B cell (primary cell): Measurements from ENCODE around the gene NOTCH4. TPM values are rescaled to one million over a fixed set of nuclear protein-coding genes. Genes with fewer than 3 reads are reported as not detected.

Experiments used
- ATAC-seq: fragments of 200-7000 bp; cut with Tn5 transposase; one replicate; pipeline ENCODE4 v1.10.0; 2021; ENCODE audit warnings: low read depth, mild to moderate bottlenecking, moderate number of reproducible peaks, moderate library complexity
- CTCF ChIA-PET: fragments of 350-600 bp; sonication (Branson Sonifier 250); formaldehyde crosslinking; loops from one replicate; lab custom pipeline; 2021; ENCODE audit warnings: antibody characterized with exemption, inconsistent platforms; lab: Charles Lee
- POLR2A ChIA-PET: fragments of 350-600 bp; sonication (Branson Sonifier 250); formaldehyde crosslinking; loops from one replicate; lab custom pipeline; 2021; ENCODE audit warnings: antibody characterized with exemption; lab: Charles Lee
- DNase-seq: peaks from one replicate; pipeline ENCODE4 v3.0.0; 2013
- H2AFZ ChIP-seq: 2 replicates; pipeline ENCODE4 v1.6.1; 2012; ENCODE audit warnings: mild to moderate bottlenecking, low read depth, low read length; ENCODE audit not compliant: insufficient read depth, poor library complexity, severe bottlenecking
- H3K27ac ChIP-seq, 2 donors: 1 replicate in 1 of 2; 2 replicates in 1 of 2; pipeline ENCODE4 v1.5.1; 2012 to 2013; ENCODE audit warnings: low read length in 2 of 2, mild to moderate bottlenecking in 2 of 2, moderate library complexity in 1 of 2
- H3K27me3 ChIP-seq, 4 experiments: fragments of 200-600 bp in 1 of 4; sonication (generic) in 1 of 4; replicated peaks in 1 of 4; 1 replicate in 2 of 4; 2 replicates in 2 of 4; pipeline versions ENCODE4 v1.6.1 to v1.7.0; 2013 to 2016; ENCODE audit warnings: low read length in 3 of 4, mild to moderate bottlenecking in 2 of 4, mixed read lengths in 1 of 4, moderate library complexity in 1 of 4; ENCODE audit not compliant: insufficient read depth in 4 of 4, control insufficient read depth in 3 of 4; ENCODE audit errors: control extremely low read depth in 1 of 4
- H3K36me3 ChIP-seq, 2 experiments: replicated peaks in 1 of 2; 1 replicate in 1 of 2; 2 replicates in 1 of 2; pipeline versions ENCODE4 v1.6.1 to v1.7.1; 2013; ENCODE audit warnings: low read length in 1 of 2; ENCODE audit not compliant: insufficient read depth in 2 of 2, control insufficient read depth in 1 of 2; ENCODE audit errors: control extremely low read depth in 1 of 2, extremely low read depth in 1 of 2
- H3K4me1 ChIP-seq, 2 donors: fragments of 200-600 bp in 1 of 2; sonication (generic) in 1 of 2; 1 replicate in 1 of 2; 2 replicates in 1 of 2; pipeline versions ENCODE4 v1.5.1 to v1.6.1; 2013 to 2017; ENCODE audit warnings: low read length in 2 of 2; ENCODE audit not compliant: control insufficient read depth in 2 of 2, insufficient read depth in 2 of 2
- H3K4me2 ChIP-seq: replicated peaks from 2 replicates; pipeline ENCODE3; 2012; ENCODE audit warnings: mild to moderate bottlenecking, low read depth, low read length; ENCODE audit not compliant: poor library complexity, severe bottlenecking
- H3K4me3 ChIP-seq, 5 experiments: fragments of 200-600 bp in 1 of 5; sonication (generic) in 1 of 5; 1 replicate in 3 of 5; 2 replicates in 2 of 5; pipeline versions ENCODE4 v1.5.1 to v1.7.0; 2011 to 2016; ENCODE audit warnings: low read length in 4 of 5, mild to moderate bottlenecking in 4 of 5, low read depth in 2 of 5, control low read depth in 1 of 5, moderate library complexity in 1 of 5; ENCODE audit not compliant: insufficient read depth in 1 of 5; ENCODE audit errors: control extremely low read depth in 1 of 5, extremely low read depth in 1 of 5
- H3K79me2 ChIP-seq: fragments of 200-600 bp; sonication (generic); one replicate; pipeline ENCODE4 v1.6.0; 2016; ENCODE audit warnings: low read length; ENCODE audit not compliant: control insufficient read depth, insufficient read depth
- H3K9ac ChIP-seq: fragments of 200-600 bp; sonication (generic); 2 replicates; pipeline ENCODE4 v1.6.1; 2017; ENCODE audit warnings: mild to moderate bottlenecking, low read length, moderate library complexity
- H3K9me3 ChIP-seq, 3 donors: one replicate each; pipeline versions ENCODE4 v1.6.1 to v1.7.1; 2013; ENCODE audit warnings: low read length in 2 of 3; ENCODE audit not compliant: control insufficient read depth in 2 of 3, insufficient read depth in 1 of 3; ENCODE audit errors: control extremely low read depth in 1 of 3
- H4K20me1 ChIP-seq: 2 replicates; pipeline ENCODE4 v1.6.0; 2012; ENCODE audit warnings: mild to moderate bottlenecking, low read length; ENCODE audit not compliant: insufficient read depth, control insufficient read depth, poor library complexity, severe bottlenecking
- H3K27ac Mint-ChIP-seq: one replicate; pipeline ENCODE4 v1.8.0; 2021; ENCODE audit warnings: mixed read lengths
- H3K27me3 Mint-ChIP-seq: one replicate; pipeline ENCODE4 v1.8.0; 2021; ENCODE audit warnings: mixed read lengths
- H3K4me1 Mint-ChIP-seq: one replicate; pipeline ENCODE4 v1.8.0; 2021; ENCODE audit warnings: mixed read lengths
- H3K4me3 Mint-ChIP-seq: one replicate; pipeline ENCODE4 v1.8.0; 2021; ENCODE audit warnings: mixed read lengths
- H3K9me3 Mint-ChIP-seq: one replicate; pipeline ENCODE4 v1.8.0; 2022; ENCODE audit warnings: mixed read lengths; ENCODE audit not compliant: insufficient read depth
- CTCF ChIP-seq: fragments of 200-600 bp; IDR thresholded peaks from one replicate; pipeline ENCODE4 v1.8.0; 2022; ENCODE audit warnings: antibody characterized with exemption, mild to moderate bottlenecking
- EZH2 ChIP-seq: IDR thresholded peaks from 2 replicates; pipeline ENCODE4 v1.6.1; 2012; ENCODE audit warnings: borderline replicate concordance, low read depth, mild to moderate bottlenecking, moderate library complexity, low read length; ENCODE audit not compliant: insufficient read depth, poor library complexity, severe bottlenecking
- WGBS: methylation state at CpG from one replicate; pipeline ENCODE4 v1.1.5; 2013; ENCODE audit warnings: missing lambda C conversion rate; ENCODE audit not compliant: insufficient coverage; 5-methylcytosine and 5-hydroxymethylcytosine counted together
- intact Hi-C: fragments of 100-400 bp; cut with micrococcal nuclease; formaldehyde crosslinking; loops from one replicate; pipeline ENCODE4 v1.10.0; 2022
- polyA plus RNA-seq: library from polyadenylated mRNA; depleted of rRNA; stranded (reverse); fragments of >200 nt; gene quantifications from 2 replicates; pipeline ENCODE4 v1.2.3, GENCODE V29; 2012
- total RNA-seq, 2 donors: library from RNA; stranded (reverse); fragments of 120-200 nt in 1 of 2; gene quantifications; 1 replicate in 1 of 2; 2 replicates in 1 of 2; pipeline versions ENCODE4 v1.2.3 to v1.2.4, GENCODE V29; 2013 to 2022

Gene NOTCH4
- total and polyA plus RNA-seq, 2 donors (not counting 1 experiment from before 2014, with no cell fraction given): 6.3 to 10.3 TPM

- H3K4me1 Mint-ChIP-seq: peaks cover 57% of the 10 kb centered on the region
- intact Hi-C loops: loop anchor here (10.0 kb wide), 1 partner anchor 107 kb away; no protein-coding TSS in a partner anchor
Measured at GRCh38 chr6:32151181-32151862, 72.5 kb downstream of the NOTCH4 start.

More at GRCh38 chr6:32151181-32151862, 72.5 kb downstream of the NOTCH4 start:
- no peak overlapping the region for H3K4me2 ChIP-seq
- DNase-seq (no peak), ATAC-seq (no peak)
- H4K20me1 ChIP-seq: no peaks in the 10 kb centered on the region
- 17% methylated on average over 3 of the region's 8 CpGs for WGBS
- H2AFZ ChIP-seq: no peak overlapping the region
- H3K27ac Mint-ChIP-seq: no peak overlapping the region
- TF ChIP-seq EZH2 (no peak), CTCF (no peak)
- H3K9me3 ChIP-seq: peaks cover 0 to 16% (median 3%) of the 10 kb centered on the region in 3 donors
- H3K4me3 ChIP-seq: no peak overlapping the region
- no peak overlapping the region for H3K9ac ChIP-seq
- no peak overlapping the region for H3K27ac ChIP-seq
- H3K27me3 Mint-ChIP-seq: peaks cover 58% of the 10 kb centered on the region
- H3K79me2 ChIP-seq: no peaks in the 10 kb centered on the region
- peaks cover 37 to 42% of the 10 kb centered on the region in 2 donors for H3K4me1 ChIP-seq
- H3K27me3 ChIP-seq: peaks cover 0 to 71% (median 30%) of the 10 kb centered on the region in 4 experiments
- POLR2A ChIA-PET: no interaction called here
- H3K9me3 Mint-ChIP-seq: no peaks in the 10 kb centered on the region
- CTCF ChIA-PET: interaction anchor here (0.6 kb wide), 1 partner anchor 56 kb away, joined by 3 read pairs; no protein-coding TSS in a partner anchor
- H3K36me3 ChIP-seq: no peaks in the 10 kb centered on the region
- no peak overlapping the region for H3K4me3 Mint-ChIP-seq
